GM18502 (cell line): ENCODE measurements around the gene NXN.
"Not testable (repeated sequence)": the region's sequence is repeated elsewhere in the genome, so short reads cannot be mapped to it uniquely, and the experiment has no call there.

Experiments
- ATAC-seq: cut with Tn5 transposase; IDR thresholded peaks from one replicate; pipeline ENCODE4 v1.9.1; 2021; ENCODE audit warnings: mild to moderate bottlenecking; ENCODE audit not compliant: unreplicated experiment, poor library complexity

Gene NXN

DNA sequence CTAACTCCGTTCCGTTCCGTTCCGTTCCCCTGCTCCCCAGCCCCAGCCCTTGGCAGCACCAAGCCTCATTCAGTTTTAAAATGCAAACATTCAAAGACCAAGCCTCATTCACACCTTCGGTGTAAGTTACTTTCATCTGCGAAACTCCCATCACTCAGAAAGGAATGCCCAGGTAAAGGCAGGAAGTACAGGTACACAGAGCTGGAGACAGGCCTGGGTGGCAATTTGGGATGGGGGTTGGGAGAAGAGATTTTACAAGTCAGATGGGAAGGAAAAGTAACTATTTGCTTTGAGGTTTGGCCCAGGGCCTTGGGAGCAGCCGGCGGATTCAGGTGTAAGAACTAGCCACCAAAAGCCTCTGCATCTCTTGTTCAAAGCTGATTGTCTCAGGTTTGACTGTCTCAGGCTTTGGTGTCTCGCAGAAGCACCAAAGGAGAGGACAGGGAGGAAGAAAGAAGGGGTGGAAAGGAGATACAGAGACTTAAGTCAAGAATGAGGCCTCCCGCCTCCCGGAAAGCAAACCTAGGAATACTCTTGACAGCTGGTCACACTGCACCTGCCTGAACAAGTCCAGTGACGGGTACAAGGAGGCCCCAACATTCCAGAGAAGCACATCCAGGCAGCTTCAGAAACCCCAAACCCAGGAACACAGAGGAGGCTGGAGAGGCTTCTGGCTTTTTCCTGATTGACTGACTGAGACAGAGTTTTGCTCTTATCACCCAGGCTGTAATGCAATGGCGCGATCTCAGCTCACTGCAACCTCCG lies 54.7 kb downstream of the NXN start:
- no peak for ATAC-seq

DNA sequence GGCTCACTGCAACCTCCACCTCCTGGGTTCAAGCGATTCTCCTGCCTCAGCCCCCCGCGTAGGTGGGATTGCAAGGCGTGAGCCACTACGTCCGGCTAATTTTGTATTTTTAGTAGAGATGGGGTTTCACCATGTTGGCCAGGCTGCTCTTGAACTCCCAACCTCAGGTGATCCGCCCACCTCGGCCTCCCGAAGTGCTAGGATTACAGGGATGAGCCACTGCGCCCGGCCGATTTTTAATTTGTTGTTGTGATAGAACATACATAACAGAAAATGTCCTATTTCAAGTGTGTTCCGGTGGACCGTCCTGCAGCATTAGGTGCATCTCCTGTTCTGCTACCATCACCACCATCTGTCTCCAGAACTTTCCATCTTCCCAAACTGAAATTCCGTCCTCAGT lies 55.3 kb downstream of the NXN start:
- ATAC-seq: not testable (repeated sequence)

DNA sequence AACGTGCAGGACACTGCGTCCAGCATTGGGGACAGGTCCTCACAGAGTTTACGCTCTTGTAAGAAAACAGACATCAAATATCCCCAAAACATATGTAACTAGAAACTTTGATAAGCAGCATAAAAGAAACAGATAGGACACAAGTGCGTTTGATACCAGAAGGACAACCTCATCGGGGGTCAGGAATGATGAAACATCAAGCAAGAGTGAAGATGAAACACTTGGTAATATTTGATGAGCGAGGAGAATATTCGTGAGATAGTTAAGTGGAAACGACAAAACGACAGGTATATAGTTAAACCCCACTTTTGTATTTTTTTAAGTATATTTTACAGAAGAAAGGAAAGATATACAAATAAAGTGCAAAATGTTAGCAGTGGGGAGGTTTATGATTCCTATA lies 55.9 kb downstream of the NXN start:
- ATAC-seq: no peak

DNA sequence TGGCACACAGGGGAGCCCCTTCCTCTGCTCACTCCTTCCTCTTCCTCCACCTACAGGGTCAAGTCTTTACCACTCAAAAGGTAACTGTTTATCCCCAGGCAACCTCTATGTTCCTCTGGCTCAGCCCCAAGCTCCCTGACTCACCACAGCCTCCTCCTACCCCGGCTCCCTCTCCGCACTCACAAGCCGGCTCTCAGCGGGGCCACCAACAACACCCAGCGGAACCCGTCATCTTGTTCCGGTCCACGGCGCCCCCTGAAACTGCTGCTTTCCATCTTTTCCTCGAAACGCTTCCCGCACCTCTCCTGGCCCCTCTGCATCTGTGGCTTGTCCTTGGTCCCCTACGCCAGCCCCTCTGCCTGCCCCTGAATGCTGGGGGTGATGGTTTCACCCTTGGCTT lies 58.4 kb downstream of the NXN start:
- ATAC-seq: no peak

DNA sequence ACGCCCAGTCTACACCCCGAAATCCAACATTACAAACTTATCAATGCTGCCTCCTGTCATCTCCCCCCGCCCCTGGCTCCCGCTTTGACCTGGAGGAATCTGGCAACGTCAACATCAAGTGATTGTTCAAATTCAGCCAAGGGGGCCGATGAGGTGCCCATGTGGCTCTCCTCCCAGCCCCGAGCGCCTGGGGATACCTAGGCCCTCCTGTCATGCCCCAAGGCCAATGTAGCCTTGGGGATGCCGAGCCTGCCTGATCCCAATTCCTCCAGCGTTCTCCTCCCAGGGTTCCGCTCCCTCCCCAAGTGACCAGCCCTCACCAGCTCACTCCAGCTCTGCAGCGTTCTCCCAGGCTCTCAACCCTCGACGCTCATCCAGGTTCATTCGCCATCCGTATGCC lies 59.4 kb downstream of the NXN start:
- ATAC-seq: no peak

DNA sequence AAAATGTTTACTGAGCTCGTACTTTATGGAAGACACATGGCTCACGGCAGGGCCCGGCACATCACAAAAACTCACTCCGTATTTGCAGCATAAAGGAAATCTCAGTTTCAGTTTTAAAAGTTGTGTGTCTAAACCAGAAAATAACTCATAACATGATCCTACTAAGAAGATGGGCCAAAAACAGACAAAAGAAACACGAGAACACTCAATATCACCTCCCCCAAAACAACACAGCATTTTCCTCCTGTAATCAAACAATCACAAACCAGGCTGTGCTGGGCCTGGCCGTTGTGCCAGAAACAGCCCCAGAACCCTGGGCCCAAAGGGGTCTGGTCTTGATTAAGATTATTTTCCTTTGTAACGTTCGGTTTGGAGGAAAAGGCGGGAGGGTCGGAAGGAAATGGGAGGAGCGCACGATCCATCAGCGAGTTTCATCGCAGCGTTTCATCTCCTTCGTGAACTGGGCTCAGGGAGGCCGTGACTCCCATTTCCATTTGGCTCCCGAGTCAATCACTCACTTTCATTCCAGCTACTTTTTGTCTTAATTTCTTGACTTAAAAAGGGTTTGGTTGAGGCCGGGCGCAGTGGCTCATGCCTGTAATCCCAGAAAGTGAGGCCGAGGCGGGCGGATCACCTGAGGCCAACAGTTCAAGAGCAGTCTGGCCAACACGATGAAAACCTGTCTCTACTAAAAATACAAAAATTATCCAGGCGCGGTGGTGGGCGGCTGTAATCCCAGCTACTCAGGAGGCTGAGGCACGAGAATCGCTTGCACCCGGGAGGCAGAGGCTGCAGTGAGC lies 61.4 kb downstream of the NXN start:
- ATAC-seq: no peak

DNA sequence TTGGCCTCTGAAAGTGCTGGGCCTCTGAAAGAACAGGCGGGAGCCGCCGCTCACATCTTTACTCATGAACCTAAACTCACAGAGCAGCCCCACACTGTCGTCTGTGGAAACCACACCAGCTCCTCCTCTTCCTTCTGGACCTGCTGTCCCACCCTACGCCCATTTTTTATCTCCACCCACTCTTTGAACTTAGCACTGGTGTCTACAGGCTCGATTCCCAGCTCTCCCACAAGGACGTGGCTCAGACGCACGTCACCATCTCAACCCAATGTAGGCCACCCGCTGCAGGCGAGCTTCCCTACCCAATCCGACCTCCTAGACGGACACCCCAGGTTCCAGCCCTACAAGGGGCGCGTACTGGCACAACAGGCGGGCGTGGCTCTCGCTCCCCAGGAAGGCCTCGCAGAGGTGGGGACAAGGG lies 62.2 kb downstream of the NXN start:
- no peak for ATAC-seq

DNA sequence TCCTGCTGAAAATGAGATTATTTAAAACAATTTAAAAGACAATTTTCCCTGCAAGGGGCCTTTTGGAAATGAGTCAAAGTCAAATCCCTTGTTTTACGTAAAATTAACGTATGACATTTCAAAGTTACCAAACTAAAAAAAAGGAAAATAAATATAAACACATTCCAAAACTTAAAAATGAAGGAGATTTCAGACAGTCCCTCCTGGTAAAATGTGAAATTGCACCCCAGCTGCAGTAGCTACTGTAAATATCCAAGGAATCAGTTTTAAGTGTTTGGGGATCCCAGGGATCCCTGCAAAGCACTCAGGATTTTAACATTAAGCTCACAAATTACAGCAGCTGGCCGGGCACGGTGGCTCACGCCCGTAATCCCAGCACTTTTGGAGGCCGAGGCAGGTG lies 63.3 kb downstream of the NXN start:
- ATAC-seq: no peak

DNA sequence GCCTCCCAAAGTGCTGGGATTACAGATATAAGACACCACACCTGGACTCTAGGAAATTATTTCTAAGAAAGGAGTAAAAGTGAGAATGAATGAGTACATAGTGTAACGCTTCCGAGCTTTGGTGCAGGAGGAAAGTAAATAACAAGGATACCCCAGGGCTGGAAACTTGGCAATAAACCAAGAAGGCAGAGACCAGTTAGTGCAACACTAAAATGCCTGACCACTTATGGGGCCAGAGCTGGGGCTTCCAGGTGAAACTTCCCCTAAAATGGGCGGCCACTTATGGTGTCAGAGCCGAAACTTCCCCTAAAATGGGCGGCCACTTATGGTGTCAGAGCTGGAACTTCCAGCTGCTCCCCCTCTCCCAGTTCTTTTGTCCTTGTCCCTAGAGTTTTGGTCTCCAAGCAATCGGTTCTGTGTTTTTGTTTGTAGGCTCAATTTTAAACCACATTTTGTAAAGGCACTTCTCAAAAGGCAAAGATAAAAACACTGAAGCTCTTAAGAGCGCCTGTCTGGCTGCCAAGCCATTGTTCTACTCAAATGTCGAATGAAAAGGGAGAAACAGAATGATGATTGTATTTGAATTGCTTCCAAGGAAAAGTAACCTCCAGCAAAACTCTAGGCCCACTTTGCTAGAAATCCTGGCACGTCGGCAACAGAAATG lies 63.9 kb downstream of the NXN start:
- no peak for ATAC-seq

DNA sequence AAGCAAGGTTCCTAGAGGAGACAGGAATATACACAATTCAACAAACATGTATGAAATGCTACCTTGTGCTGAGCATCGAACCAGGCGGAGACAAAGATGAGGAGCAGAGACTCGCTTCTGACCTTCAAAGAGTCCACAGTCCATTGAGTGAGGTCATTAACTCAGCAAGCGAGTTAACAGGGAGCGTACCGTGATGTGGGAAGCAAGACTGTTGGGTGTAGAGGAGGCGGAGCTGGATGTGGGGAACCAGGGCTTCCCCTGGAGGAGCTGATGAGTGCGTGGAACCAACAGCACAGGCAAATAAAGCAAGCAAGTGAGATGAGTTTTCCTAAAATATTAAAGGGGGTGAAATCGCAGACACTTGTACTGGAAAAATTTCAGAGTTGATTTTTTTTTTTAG lies 65.0 kb downstream of the NXN start:
- no peak for ATAC-seq

DNA sequence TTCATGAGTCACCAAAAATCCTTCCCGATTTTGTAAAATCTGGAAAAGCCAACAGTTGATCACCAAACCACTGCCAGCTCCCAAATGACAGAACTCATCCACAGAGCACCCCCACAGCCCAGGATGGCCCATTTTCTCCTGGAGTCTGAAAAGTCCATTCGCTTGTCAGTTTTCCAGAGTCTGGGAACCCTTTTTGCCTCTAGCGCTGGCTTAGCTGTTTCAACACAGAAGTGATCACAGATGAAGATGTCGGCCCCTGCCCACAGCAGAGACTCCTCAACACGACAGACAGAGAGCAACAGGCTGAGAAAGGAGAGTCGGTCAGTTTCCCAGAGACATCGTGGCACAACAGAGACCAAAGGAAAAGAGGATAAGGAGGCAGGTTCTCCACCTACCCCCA lies 66.4 kb downstream of the NXN start:
- no peak for ATAC-seq

DNA sequence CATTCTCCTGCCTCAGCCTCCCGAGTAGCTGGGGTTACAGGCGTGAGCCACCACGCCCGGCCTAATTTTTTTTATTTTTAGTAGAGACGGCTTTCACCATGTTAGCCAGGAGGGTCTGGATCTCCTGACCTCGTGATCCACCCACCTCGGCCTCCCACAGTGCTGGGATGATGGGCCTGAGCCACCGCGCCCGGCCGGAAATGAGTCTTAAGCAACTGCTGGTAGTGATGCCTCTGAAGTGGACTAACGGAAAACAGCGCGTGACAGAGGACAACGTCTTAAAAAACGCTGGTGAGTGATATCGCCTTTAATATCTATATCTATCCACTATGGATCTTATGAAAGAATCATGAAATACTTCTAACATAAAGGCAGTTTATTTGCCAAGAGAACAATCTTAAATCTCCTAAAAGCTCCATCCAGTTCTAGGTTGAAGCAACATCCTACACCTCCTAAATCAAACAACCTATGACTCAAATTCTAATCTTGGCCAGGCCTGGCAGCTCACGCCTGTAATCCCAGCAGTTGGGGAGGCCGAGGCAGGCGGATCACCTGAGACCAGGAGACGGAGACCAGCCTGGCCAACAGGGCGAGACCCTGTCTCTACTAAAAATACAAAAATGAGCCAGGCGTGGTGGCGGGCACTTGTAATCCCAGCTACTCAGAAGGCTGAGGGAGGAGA lies 69.8 kb downstream of the NXN start:
- no peak for ATAC-seq

DNA sequence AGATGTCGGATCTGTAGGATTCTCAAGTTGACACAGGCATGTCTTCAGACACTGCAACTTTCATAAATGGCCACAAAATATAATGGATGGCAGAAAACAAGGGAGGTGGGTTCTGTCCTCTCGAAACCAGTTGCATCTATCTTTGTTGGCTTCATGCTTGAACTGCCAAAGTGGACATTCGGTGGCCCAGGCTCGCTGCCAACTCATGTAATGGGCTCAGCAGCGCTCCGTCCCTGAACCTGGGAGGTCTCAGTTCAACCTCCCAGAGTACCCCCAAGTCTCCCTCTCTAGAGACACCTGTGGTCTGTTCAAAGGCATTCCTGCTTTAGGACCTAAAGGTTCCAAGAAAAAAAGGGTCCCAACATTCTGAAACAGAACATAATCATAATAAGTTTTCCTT lies 71.9 kb downstream of the NXN start:
- no peak for ATAC-seq

DNA sequence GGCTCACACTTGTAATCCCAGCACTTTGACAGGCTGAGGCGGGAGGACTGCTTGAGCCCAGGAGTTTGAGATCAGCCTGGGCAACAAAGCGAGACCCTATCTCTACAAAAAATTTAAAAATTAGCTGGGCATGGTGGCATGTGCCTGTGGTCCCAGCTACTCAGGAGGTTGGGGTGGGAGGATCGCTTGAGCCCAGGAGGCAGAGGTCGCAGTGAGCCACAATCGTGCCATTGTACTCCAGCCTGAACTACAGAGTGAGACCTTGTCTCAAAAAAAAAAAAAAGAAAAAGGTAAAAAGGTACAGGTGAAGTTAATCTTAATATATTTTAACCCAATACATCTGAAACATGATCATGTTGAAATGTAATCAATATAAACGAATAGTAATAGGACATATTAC lies 73.9 kb downstream of the NXN start:
- ATAC-seq: not testable (repeated sequence)

DNA sequence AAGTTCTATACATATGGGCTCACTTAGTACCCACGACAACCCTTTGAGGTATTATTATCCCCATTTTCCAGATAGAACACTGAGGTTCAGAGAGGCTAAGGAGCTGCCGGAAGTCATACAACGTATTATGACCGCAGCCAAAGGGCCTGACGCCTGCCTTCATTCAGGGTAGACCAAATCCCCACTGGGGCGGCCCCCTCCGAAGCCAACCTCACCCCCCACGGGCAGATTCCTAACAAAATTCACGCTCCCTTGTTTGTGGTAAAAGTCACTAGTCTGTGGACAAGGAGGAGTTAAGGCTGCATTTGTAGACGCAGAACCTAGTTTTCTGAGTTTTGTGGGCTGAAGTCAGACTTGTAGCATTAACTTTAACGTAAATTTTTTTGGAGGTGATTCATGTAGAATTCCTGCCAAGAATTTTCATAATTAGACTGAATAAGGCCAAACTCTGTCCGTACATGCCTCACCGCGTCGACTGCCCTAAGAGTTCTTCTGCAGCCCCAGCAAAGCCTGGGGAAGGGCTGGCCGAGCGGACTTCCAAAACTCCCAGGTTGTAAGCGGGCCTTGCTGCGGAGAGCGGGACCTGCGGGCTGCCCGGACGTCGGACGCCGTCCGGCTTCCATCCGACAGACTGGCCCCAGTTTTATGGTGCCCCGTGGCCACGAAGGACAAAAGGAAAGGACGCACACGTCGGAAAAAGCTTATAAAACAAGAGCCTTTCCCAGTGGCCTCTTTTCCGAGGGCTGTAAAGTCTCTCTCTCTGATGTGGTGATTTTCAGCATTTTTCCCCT lies 75.7 kb downstream of the NXN start:
- no peak for ATAC-seq

DNA sequence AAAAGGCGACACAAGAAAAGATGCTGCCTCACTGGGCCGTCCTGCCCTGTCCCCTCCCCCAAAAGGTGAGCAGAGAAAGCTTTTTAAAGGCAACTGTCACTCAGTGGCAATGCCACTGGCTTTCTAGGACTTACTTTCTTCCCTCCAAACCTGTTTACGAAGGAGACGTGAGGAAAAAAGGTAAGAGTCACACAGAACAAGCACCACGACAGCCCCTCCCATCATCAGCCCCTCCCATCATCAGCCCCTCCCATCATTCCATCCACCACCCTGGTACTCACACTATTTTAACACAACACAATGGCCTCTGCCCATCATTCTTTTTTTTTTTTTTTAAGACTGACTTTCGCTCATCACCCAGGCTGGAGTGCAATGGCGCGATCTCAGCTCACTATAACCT lies 77.1 kb downstream of the NXN start:
- ATAC-seq: no peak

DNA sequence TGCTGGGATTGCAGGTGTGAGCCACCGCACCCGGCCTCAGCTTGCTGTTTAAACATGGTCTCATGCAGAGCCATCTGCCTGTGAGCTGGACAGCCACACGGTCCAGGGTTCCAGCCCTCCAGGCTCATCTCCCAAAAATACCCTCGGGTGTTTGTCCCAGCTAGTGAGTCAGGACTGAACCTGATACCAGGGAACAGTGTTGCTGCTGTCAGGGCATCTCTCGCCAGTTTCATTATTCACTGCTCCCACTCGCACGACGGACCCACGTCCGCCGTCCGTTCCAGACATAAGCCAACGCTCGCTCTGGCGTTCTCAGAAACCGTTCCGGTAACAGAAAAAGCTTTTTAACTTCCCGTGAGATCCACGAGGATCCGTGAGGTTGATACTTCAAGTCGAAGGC lies 77.6 kb downstream of the NXN start:
- no peak for ATAC-seq

DNA sequence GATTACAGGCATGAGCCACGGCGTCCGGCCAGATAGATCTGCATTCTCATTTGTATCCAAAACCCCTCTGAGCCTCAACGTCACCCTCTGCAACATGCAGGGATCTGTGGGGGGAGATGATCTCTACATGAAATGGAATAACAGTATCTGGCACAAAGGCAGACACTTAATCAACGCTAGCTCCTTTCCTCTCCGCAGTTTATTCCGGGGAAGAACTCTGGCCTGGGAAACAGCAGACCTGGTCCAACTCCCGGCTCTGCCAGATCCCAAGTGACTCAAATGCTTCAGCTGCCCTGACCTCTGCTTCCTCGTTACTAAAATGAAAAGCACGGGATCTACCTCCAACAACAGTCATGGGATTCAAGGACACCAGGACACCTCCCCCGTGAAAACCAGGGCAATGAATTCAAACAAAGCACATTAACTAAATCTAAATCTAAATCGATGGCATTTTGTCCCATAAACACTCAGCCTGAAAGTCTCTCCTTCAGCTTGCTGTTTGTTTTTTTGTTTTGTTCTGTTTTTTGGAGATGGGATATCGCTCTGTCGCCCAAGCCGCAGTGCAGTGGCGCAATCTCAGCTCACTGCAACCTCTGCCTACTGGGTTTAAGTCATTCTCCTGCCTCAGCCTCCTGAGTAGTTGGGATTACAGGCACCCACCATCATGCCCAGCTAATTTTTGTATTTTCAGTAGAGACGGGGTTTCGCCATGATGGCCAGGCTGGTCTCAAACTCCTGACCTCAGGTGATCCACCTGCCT lies 78.2 kb downstream of the NXN start:
- no peak for ATAC-seq

DNA sequence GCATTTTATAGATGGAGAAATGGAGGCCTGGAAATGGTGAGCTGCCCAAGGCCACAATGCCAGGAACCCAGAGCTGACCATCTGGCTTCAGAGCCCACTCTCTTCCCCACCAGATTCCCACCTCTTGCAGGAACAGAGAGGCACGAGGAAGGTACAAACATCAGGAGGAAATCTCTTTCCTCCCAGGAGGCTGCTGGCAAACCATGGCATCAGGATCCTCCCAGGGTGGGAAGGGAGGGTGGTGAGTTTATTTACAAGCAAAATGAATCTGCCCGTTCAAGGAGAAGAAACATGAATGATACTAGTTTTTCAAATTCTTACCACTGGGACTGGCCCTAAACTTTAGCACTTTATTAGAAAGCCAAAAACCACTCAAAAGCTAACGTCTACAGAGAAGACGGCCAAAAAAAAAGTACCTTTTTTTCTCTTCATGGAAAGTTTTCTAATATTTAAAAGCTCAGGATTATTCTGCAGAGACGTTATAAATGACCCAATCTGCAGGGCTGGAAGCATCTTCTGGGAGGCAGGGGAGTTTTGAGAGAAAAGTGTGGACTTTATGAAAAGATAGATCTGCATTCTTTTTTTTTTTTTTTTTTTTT lies 79.1 kb downstream of the NXN start:
- ATAC-seq: no peak
